Stimulated activated CD8-positive, alpha-beta memory T cell treated with anti-CD3 and anti-CD28 coated beads, Interleukin-7, amount 100 ng/mL, for 24 hours (primary cell): ENCODE results near the gene TGDS.
"Not testable (repeated sequence)": the region's sequence is repeated elsewhere in the genome, so short reads cannot be mapped to it uniquely, and the experiment has no call there.

ENCODE experiments used
- DNase-seq: peaks from one replicate; pipeline ENCODE4 v3.0.0-alpha.2; 2020; ENCODE audit warnings: low read depth

TGDS gene, protein sequence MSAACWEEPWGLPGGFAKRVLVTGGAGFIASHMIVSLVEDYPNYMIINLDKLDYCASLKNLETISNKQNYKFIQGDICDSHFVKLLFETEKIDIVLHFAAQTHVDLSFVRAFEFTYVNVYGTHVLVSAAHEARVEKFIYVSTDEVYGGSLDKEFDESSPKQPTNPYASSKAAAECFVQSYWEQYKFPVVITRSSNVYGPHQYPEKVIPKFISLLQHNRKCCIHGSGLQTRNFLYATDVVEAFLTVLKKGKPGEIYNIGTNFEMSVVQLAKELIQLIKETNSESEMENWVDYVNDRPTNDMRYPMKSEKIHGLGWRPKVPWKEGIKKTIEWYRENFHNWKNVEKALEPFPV

GRCh38 chr13:94595950-94596574 lies at the start of gene TGDS:
TGDS (minus strand) TSS chr13:94596152; CDS start chr13:94596136, 16 bp downstream.
- DNase-seq, result peak; percentile 63

DNA sequence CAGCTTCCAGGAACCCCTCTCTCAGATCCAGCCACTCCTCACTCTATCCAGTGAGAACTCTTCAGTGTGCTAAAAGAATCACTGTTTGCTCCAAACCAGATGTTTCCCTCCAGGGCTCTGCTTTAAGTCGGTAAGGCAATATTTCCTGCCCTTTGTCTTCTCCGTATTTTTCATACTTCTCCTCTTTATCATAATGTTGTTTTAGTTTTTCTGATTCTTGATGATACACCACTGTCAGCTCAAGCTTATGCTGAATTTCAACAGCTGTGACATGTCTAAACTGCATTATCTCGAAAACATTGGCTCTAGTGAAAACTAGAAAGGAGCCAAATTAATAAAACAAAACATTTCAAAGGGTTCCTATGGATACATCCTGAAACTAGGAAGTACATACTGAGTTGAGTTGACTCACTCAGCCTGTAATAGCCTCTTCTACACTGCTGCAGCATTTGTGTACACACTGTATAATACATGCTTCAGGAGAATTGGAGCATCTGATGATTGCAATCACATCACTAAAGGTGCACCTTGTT lies 45.5 kb upstream of the TGDS start:
- no peak for DNase-seq

- no peak for DNase-seq
Observed at GRCh38 chr13:94640721-94641120, 44.8 kb upstream of the TGDS start.

- not testable (repeated sequence) for DNase-seq
Observed at GRCh38 chr13:94637677-94638076, 41.7 kb upstream of the TGDS start.

DNA sequence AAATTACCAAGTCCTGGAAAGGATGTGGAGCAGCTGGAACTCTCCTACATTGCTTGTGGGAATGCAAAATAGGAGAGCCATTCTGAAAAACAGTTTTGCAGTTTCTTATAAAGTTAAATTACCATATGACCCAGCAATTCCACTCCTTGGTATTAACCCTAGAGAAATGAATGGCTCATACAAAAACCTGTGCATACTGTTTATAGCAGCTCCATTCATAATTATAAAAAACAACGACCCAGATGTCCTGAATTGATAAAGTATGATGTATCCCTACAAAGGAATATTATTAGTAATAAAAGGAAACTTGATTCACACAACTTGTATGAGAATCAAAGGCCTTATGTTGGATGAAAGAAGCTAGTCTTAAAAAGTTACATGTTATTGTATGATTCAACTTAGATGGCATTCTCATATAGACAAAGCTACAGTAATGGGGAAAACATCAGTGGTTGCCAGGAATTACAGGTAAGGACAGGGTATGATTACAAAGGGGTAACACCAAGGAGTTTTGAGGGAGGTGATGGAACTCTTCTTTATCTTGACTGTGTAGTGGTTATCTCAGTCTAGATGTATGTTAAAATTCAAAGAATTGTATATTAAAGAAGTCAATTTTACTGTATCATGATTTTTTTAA lies 41.1 kb upstream of the TGDS start:
- DNase-seq, result no peak

DNA sequence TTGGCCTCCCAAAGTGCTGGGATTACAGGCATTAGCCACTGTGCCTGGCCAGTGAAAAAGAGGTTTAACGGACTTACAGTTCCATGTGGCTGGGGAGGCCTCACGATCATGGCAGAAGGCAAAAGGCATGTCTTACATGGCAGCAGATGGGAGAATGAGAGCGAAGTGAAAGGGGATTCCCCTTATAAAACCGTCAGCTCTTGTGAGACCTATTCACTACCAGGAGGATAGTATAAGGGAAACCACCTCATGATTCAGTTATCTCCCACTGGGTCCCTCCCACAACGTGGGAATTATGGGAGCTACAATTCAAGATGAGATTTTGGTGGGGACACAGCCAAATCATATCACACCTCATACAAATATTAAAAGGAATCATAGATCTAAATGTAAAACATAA lies 40.1 kb upstream of the TGDS start:
- DNase-seq, result not testable (repeated sequence)

GRCh38 chr13:94632226-94632980 lies 36.5 kb upstream of the TGDS start:
- DNase-seq, result no peak

DNA sequence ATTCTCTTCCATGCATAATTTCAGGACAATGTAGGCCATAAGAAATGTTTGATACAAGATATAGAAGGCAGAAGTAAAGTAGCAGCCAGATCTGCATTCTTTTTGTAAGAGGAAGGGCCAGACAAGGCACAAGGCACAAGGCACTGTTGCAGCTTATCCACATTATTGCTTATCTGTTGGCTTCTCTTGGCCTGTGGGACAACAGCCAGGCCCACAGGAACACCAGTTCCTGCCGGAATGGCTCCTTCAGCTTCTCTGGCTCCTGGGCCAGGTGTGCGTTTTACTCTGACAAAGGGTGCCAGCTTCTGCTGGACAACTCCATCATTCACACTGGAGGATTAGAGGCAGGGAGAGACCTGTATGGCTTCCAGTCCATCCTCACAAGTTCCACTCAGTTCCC lies 34.9 kb upstream of the TGDS start:
- DNase-seq, result no peak

DNA sequence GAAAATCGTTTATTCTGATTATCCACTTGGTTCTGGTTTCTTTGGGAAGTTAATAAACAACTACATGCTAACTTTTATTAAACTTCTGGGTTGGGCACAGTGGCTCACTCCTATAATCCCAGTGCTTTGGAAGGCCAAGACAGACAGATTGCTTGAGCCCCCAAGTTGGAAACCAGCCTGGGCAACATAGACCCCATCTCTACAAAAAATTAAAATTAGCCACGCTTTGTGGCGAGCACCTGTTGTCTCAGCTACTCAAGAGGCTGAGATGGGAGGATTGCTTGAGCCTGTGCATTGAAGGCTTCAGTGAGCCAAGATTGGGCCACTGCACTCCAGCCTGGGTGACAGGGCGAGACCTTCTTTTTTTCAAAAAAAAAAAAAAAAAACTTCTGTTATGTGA lies 27.4 kb upstream of the TGDS start:
- no peak for DNase-seq

GRCh38 chr13:94622344-94622743 lies 26.4 kb upstream of the TGDS start:
- DNase-seq, result no peak

GRCh38 chr13:94620286-94620896 lies 24.4 kb upstream of the TGDS start:
- no peak for DNase-seq

DNA sequence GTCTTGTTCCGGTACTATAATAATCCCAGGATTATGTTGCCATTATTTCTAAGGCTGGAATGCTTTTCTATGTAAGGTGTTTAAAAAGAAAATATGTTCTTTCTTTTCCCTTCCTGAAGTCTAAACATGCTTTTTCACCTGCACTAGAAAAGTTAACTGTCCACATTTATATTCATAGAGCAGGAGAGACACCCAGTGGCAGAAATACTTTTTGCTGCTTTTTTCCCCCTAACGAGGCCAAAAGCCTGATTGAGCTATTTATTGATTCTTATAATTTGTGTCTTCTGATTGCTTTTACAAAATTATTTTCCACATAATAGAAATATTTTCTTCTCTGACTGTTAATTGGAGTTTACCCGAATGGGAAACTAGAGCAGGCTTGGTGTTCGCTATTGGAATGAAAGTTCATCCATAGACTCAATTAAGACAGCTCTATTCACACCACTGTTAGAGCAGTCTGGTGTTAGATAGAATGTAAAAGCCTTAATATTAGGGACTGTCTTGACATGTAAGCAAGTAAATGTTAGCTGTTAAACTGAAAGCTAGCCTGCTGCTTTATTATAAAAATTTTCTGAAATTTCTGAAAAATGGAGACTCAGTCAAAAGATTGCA lies 21.5 kb upstream of the TGDS start:
- no peak for DNase-seq

DNA sequence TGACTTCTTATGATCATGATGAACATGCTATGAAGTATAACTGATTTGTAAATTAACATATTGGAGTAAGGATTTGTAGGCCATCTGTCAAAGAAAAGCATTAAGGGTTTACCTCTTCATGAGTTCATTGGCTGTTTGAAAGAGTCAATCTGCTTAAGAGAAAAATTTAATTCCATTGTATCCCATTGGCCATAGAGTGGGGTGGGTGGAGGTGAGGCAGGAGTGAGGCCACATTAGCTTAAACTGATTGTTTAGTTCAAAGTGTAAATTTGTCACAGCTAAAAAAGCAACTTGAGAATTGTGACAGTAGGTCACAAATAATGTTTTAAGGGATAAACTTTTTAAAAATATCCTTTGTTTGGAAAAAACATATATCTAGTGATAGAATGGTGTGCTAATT lies 17.1 kb upstream of the TGDS start:
- no peak for DNase-seq

DNA sequence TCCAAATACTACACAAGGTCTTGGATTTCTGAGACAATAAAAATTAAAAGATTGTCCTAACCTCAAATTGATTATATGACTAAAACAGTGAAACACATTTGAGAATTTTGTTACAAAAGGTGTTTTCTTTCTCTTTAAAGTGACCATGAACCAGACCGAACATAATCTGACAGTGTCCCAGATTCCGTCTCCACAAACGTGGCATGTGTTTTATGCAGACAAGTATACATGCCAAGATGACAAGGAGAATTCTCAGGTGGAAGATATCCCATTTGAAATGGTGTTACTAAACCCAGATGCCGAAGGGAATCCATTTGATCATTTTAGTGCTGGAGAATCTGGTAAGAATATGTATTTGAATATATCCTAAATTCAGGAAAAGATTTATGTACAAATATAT lies 16.1 kb upstream of the TGDS start:
- no peak for DNase-seq

DNA sequence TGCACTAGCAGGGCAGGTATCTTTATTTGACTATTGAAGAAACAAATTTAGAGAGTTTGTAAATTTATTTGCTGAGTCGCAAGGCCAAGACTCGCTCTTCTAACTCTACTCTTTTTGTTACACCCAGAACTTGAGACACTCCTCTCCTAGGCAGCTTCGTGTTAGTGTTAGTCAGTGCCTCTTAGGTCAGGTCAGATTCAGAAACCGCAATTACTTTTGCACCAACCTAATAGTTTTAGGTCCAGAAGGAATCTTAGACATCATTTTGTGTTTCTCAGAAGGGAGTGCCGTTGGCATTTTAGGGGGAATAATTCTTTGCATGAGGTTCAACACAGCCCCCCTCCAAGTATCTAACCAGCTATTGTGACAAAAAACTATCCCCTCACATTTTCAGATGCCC lies 14.5 kb upstream of the TGDS start:
- no peak for DNase-seq

DNA sequence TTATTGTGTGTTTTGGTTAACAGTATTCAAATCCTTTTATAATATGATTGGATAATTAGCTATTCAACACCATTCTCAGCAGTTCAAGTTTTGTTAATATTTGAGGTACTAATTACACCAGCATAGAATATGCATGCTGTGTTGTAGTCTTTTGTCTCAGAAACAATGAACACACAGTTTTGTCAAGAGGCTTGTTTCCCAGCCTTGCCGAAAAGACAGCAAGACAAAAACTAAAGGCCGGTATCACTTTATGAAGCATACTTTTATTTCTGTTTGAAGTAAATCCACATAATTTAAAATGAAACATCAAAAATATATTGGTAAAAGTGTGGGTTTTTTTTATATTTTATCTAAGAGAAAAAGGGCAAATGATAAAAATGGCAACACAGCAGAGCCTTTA lies 13.2 kb upstream of the TGDS start:
- DNase-seq, result no peak

DNA sequence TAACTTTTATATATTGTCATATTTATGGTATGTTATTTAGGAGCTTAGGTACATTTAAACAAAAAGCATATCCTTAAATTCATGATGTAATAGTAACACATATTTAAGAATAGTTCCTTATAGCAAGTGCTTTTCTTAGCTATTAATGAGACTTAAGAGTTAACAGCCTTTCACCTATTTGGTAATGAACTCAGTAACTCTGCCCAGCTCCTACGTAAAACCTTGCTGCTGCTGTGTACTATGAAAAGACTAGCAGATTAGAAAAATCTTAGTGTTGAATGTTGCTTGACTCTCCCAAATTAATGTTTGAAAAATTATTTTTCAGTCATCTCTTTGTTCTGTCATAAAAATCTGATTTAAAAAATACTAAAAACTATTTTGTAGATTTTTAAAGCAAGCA lies 12.6 kb upstream of the TGDS start:
- no peak for DNase-seq

GRCh38 chr13:94607939-94608338 lies 12.0 kb upstream of the TGDS start:
- DNase-seq, result no peak

- no peak for DNase-seq
Observed at GRCh38 chr13:94607056-94607455, 11.1 kb upstream of the TGDS start.

- no peak for DNase-seq
Observed at GRCh38 chr13:94602467-94602866, 6.5 kb upstream of the TGDS start.
